ENCODE data around the gene TBP. TPM values are rescaled to one million over a fixed set of nuclear protein-coding genes. Genes with fewer than 3 reads are reported as not detected.

TBP gene
- polyA plus RNA-seq, 2 of the 4 experiments (the other 2 are of a cell fraction): 12.3 to 19.9 TPM

- ChIA-PET POLR2A (interaction anchor here (0.7 kb wide), 1 partner anchor 17 kb away, joined by 7 read pairs; no protein-coding TSS in a partner anchor), CTCF (no interaction called here)
- WGBS (ENCODE audit: missing lambda C conversion rate): 92% methylated on average over 5 of the region's 5 CpGs
- ATAC-seq: no peak
- no peak for FAIRE-seq
- DNase-seq (ENCODE audit: low read depth in 1 of 2, low spot score in 1 of 2): no peak
- TF ChIP-seq GATA3 (IDR thresholded peaks at IDR 0.05; ENCODE audit: borderline replicate concordance): no peak
- TF ChIP-seq FOSB (CRISPR knock-in tag; IDR thresholded peaks at IDR 0.05): no peak
- TF ChIP-seq MAX (IDR thresholded peaks at IDR 0.05): no peak
- Histone ChIP-seq H3K4me3 (no peak overlapping the region), H3K4me2 (no peak overlapping the region), H3K27ac (no peak overlapping the region), H3K9me3 (no peaks in the 10 kb centered on the region), H3K4me1 (no peaks in the 10 kb centered on the region)
Measured at GRCh38 chr6:170535004-170535403, 19.2 kb upstream of the TBP start.

GRCh38 chr6:170536671-170537070, 17.5 kb upstream of the TBP start:
- Histone ChIP-seq H3K9me3 (no peaks in the 10 kb centered on the region), H3K27ac (no peak overlapping the region), H3K4me2 (no peak overlapping the region), H3K4me1 (no peaks in the 10 kb centered on the region), H3K4me3 (no peak overlapping the region)
- ATAC-seq: no peak
- WGBS (ENCODE audit: missing lambda C conversion rate): 93% methylated on average over 5 of the region's 5 CpGs
- POLR2A ChIA-PET: no interaction called here
- no peak for FAIRE-seq
- no peak for TF ChIP-seq REST (IDR thresholded peaks at IDR 0.05)
- no peak for TF ChIP-seq BCL3 (IDR thresholded peaks at IDR 0.05)
- no peak for TF ChIP-seq ZC3H11A (IDR thresholded peaks at IDR 0.05)
- no peak for TF ChIP-seq RARB (CRISPR knock-in tag; IDR thresholded peaks at IDR 0.05)
- TF ChIP-seq BHLHE40 (IDR thresholded peaks at IDR 0.05; ENCODE audit: low read depth, low read length): no peak
- no peak for TF ChIP-seq SMC3 (IDR thresholded peaks at IDR 0.05)
- no peak for TF ChIP-seq FOXS1 (CRISPR knock-in tag; IDR thresholded peaks at IDR 0.05)
- no peak for TF ChIP-seq SREBF2 (IDR thresholded peaks at IDR 0.05)
- no peak for TF ChIP-seq HES2 (IDR thresholded peaks at IDR 0.05)
- TF ChIP-seq NR3C1 (IDR thresholded peaks at IDR 0.05): no peak
- TF ChIP-seq CEBPB (IDR thresholded peaks at IDR 0.05): no peak
- no peak for TF ChIP-seq CHD4 (IDR thresholded peaks at IDR 0.05; ENCODE audit: borderline replicate concordance)
- no peak for TF ChIP-seq ZNF302 (CRISPR knock-in tag; IDR thresholded peaks at IDR 0.05)
- TF ChIP-seq MAX (IDR thresholded peaks at IDR 0.05): no peak
- TF ChIP-seq RFX5 (IDR thresholded peaks at IDR 0.05): no peak
- no peak for DNase-seq (ENCODE audit: low read depth in 1 of 2, low spot score in 1 of 2)
- CTCF ChIA-PET: no interaction called here

GRCh38 chr6:170537329-170537728, 16.8 kb upstream of the TBP start:
- 93% methylated on average over 4 of the region's 4 CpGs for WGBS (ENCODE audit: missing lambda C conversion rate)
- POLR2A ChIA-PET: no interaction called here

More at GRCh38 chr6:170537329-170537728, 16.8 kb upstream of the TBP start:
- CTCF ChIA-PET: interaction anchor here (2.0 kb wide), 1 partner anchor 8 kb away, joined by 15 read pairs; no protein-coding TSS in a partner anchor
- no peak overlapping the region for H3K4me3 ChIP-seq
- H3K4me1 ChIP-seq: no peaks in the 10 kb centered on the region
- FAIRE-seq: no peak
- TF ChIP-seq CHD4 (IDR thresholded peaks at IDR 0.05; ENCODE audit: borderline replicate concordance): no peak
- H3K9me3 ChIP-seq: no peaks in the 10 kb centered on the region
- no peak overlapping the region for H3K27ac ChIP-seq
- no peak for DNase-seq (ENCODE audit: low read depth in 1 of 2, low spot score in 1 of 2)
- no peak overlapping the region for H3K4me2 ChIP-seq
- no peak for ATAC-seq
